ENCODE results near the gene CCDC188.

CCDC188 gene

DNA sequence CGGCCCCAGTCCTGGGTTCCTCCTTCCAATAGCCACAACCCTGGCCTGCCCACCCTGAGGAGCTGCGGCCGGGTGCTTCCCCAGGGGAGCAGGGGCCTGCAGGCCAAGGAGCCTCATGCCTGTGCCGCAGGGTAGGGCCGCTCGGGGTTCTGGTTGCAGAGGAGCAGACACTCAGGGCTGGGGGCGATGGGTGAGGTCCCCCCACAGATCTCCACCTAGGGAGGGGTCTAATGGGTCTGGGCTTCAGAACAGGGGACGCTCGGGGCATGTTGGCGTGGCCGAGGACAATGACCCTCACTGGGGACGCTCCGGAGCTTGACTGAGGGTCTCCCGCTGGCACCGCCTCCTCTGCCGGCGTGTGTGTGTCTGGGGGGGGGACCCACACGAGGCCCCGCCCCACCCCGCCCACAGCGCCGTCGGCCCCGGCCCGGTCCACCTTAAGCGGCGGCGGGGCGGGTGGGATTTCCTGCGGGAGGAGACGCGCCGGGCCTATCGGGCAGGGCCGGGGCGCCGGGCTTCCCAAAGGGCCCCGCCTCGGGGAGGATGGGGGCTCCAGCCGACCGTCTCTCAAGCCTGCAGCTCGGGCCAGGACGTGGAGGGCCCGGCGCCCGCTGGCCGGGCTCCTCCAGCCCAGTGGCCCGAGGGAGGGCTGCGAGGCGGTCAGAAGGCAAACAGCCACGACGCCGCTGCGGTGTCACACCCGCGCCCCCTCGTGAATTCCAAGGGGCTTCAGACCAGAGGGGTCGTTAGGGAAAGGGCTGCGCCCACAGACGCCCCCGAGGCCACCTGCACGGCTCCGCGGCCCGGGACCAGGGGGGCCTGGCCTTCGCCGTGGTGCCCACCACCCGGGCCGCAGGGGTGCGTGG, 19.9 kb downstream of the CCDC188 start:
- peak; percentile 94 for DNase-seq (ENCODE audit: low spot score)
- TF ChIP-seq, protein P1, sequence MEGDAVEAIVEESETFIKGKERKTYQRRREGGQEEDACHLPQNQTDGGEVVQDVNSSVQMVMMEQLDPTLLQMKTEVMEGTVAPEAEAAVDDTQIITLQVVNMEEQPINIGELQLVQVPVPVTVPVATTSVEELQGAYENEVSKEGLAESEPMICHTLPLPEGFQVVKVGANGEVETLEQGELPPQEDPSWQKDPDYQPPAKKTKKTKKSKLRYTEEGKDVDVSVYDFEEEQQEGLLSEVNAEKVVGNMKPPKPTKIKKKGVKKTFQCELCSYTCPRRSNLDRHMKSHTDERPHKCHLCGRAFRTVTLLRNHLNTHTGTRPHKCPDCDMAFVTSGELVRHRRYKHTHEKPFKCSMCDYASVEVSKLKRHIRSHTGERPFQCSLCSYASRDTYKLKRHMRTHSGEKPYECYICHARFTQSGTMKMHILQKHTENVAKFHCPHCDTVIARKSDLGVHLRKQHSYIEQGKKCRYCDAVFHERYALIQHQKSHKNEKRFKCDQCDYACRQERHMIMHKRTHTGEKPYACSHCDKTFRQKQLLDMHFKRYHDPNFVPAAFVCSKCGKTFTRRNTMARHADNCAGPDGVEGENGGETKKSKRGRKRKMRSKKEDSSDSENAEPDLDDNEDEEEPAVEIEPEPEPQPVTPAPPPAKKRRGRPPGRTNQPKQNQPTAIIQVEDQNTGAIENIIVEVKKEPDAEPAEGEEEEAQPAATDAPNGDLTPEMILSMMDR (IDR thresholded peaks at IDR 0.05; ENCODE audit: extremely low read depth, missing control alignments) = no peak

DNA sequence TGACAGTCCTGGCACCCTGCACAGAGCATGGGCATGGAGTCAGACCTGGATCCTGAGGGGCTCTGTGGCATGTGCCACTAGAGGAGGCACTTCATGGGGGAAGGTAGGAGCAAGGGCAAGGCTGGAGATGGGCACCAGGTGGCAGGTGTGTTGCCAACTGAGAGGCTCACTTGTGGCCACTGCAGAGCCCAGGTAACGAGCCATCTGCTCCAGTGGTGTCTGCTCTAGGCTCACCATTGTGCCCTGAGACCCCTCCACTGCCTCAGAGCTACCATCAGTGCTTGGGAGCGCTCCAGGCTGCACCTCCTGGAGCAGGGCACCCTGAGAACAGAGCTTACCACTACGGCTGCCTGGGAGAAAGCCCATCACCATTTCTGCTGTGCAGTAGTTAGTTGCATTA, 20.5 kb downstream of the CCDC188 start:
- no peak for DNase-seq (ENCODE audit: low spot score)
- TF ChIP-seq, protein P1 (IDR thresholded peaks at IDR 0.05; ENCODE audit: extremely low read depth, missing control alignments) = no peak

GRCh38 chr22:20129747-20130014, 21.2 kb downstream of the CCDC188 start:
- no peak for DNase-seq (ENCODE audit: low spot score)
- TF ChIP-seq, protein P1 (IDR thresholded peaks at IDR 0.05; ENCODE audit: extremely low read depth, missing control alignments) = no peak

DNA sequence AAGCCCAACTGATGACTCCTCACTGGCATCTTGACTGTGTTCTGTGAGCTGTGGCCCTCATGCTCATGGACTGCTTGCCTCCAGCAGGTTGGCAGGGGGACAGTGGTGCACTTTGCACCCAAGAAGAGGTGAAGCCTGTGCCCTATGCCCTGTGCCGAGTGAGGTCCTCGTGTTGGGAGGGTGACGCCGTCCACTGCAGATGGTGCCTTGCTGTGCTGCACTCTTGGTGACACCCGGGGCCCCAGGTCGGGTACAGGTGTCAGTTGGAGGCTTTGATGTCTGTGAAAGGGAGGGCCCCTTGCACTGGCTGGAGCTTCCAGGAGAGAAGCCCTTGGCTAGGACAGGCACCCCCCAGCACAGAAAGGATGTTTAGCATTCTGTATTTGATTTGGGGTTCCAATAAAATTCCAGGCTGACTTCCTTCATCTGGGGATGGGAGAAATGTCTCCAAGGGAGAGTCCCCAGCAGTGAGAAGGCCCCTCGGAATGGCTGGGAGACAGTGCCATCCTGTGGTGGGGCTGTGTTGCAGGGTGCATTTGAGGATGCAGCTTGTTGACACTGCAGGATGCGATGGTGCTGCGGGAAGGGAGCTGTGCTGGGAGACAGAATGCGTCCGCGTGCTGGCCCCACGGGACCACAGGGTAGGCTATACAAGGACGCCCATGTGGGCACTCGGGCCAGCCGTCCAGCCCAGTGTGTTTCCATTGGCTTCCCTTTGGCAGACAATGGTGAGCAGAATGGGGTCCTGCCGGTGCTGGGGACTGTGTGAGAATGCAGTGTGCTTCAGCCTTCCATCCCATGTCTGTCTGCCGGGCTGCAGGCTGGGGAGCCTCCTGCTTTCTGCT, 21.7 kb downstream of the CCDC188 start:
- DNase-seq (ENCODE audit: low spot score) = peak; percentile 64
- TF ChIP-seq, protein P1 (IDR thresholded peaks at IDR 0.05; ENCODE audit: extremely low read depth, missing control alignments) = peak; percentile 38

- TF ChIP-seq, protein P1 (IDR thresholded peaks at IDR 0.05; ENCODE audit: extremely low read depth, missing control alignments) = no peak
- no peak for DNase-seq (ENCODE audit: low spot score)
Measured at GRCh38 chr22:20128619-20128901, 22.3 kb downstream of the CCDC188 start.

DNA sequence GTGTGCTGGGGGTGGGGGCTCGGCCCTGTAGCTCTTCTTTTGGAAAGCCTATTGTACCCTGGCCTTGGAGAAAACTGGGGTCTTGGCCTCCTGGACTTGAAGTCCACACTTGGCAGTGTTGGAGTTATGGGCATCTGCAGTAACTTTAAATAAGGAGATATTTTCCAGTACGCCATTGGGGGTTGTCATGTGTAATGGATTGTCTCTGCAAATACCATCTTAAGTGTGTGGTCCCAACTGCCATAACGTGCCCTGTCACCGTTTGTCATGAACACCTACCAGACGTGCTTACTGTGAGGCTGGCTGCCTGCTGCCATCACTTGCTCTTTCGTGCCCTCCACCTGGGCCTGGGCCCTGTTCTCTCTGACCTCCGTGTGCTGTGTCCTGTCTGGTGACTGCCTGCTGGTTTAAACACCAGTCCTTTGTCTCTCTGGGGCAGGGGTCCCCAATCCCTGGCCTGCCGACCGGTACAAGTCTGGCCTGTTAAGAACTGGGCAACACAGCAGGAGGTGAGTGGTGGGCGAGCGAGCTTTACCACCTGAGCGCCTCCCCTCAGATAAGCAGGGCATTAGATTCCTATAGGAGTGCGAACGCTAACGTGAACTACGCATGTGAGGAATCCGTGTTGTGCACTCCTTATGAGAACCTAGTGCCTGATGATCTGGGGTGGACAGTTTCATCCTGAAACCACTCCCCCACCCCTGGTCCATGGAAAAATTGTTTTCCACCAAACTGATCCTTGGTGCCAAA, 22.8 kb downstream of the CCDC188 start:
- DNase-seq (ENCODE audit: low spot score) = no peak
- TF ChIP-seq, protein P1 (IDR thresholded peaks at IDR 0.05; ENCODE audit: extremely low read depth, missing control alignments) = no peak

Data from GM20000 (cell line).